ENCODE data around the gene SOX6.
"Not testable (repeated sequence)": the region's sequence is repeated elsewhere in the genome, so short reads cannot be mapped to it uniquely, and the experiment has no call there.

The SOX6 gene

GRCh38 chr11:16385099-16385498 is 28.8 kb upstream of the SOX6 start:
- Histone ChIP-seq H3K9ac (ENCODE audit: low read length) (no peak overlapping the region), H3K4me1 (ENCODE audit: control insufficient read depth, insufficient read depth, low read length) (no peaks in the 10 kb centered on the region), H3K9me3 (ENCODE audit: control insufficient read depth, insufficient read depth, low read depth, low read length) (no peaks in the 10 kb centered on the region), H3K36me3 (ENCODE audit: control insufficient read depth, insufficient read depth, low read length) (no peaks in the 10 kb centered on the region), H3K27me3 (ENCODE audit: control insufficient read depth, insufficient read depth, low read length) (peaks cover 18% of the 10 kb centered on the region), H3K4me3 (ENCODE audit: low read depth, low read length) (no peak overlapping the region), H3K27ac (ENCODE audit: low read depth, low read length) (no peak overlapping the region)

- Histone ChIP-seq H3K27me3 (ENCODE audit: control insufficient read depth, insufficient read depth, low read length) (peaks cover 18% of the 10 kb centered on the region), H3K27ac (ENCODE audit: low read depth, low read length) (no peak overlapping the region), H3K4me1 (ENCODE audit: control insufficient read depth, insufficient read depth, low read length) (no peaks in the 10 kb centered on the region), H3K4me3 (ENCODE audit: low read depth, low read length) (no peak overlapping the region), H3K36me3 (ENCODE audit: control insufficient read depth, insufficient read depth, low read length) (no peaks in the 10 kb centered on the region), H3K9ac (ENCODE audit: low read length) (no peak overlapping the region), H3K9me3 (ENCODE audit: control insufficient read depth, insufficient read depth, low read depth, low read length) (no peaks in the 10 kb centered on the region)
Observed at GRCh38 chr11:16382638-16383380, 26.5 kb upstream of the SOX6 start.

GRCh38 chr11:16382186-16382585 is 25.8 kb upstream of the SOX6 start:
- Histone ChIP-seq H3K4me1 (ENCODE audit: control insufficient read depth, insufficient read depth, low read length) (no peaks in the 10 kb centered on the region), H3K27ac (ENCODE audit: low read depth, low read length) (no peak overlapping the region), H3K4me3 (ENCODE audit: low read depth, low read length) (no peak overlapping the region), H3K27me3 (ENCODE audit: control insufficient read depth, insufficient read depth, low read length) (peaks cover 18% of the 10 kb centered on the region), H3K9ac (ENCODE audit: low read length) (no peak overlapping the region), H3K36me3 (ENCODE audit: control insufficient read depth, insufficient read depth, low read length) (no peaks in the 10 kb centered on the region), H3K9me3 (ENCODE audit: control insufficient read depth, insufficient read depth, low read depth, low read length) (no peaks in the 10 kb centered on the region)

- Histone ChIP-seq H3K4me1 (ENCODE audit: control insufficient read depth, insufficient read depth, low read length) (no peaks in the 10 kb centered on the region), H3K27me3 (ENCODE audit: control insufficient read depth, insufficient read depth, low read length) (peaks cover 18% of the 10 kb centered on the region), H3K36me3 (ENCODE audit: control insufficient read depth, insufficient read depth, low read length) (no peaks in the 10 kb centered on the region), H3K9ac (ENCODE audit: low read length) (no peak overlapping the region), H3K9me3 (ENCODE audit: control insufficient read depth, insufficient read depth, low read depth, low read length) (no peaks in the 10 kb centered on the region), H3K27ac (ENCODE audit: low read depth, low read length) (no peak overlapping the region), H3K4me3 (ENCODE audit: low read depth, low read length) (no peak overlapping the region)
Observed at GRCh38 chr11:16380941-16381568, 24.7 kb upstream of the SOX6 start.

- no peak overlapping the region for H3K4me3 ChIP-seq (ENCODE audit: low read depth, low read length)
- no peak overlapping the region for H3K9ac ChIP-seq (ENCODE audit: low read length)
- no peak overlapping the region for H3K27ac ChIP-seq (ENCODE audit: low read depth, low read length)
Observed at GRCh38 chr11:16378906-16379305, 22.6 kb upstream of the SOX6 start.

GRCh38 chr11:16377746-16378145 is 21.4 kb upstream of the SOX6 start:
- no peaks in the 10 kb centered on the region for H3K36me3 ChIP-seq (ENCODE audit: control insufficient read depth, insufficient read depth, low read length)
- no peak overlapping the region for H3K27ac ChIP-seq (ENCODE audit: low read depth, low read length)
- H3K4me3 ChIP-seq (ENCODE audit: low read depth, low read length) = no peak overlapping the region
- H3K9ac ChIP-seq (ENCODE audit: low read length) = no peak overlapping the region
- H3K27me3 ChIP-seq (ENCODE audit: control insufficient read depth, insufficient read depth, low read length) = peaks cover 21% of the 10 kb centered on the region
- no peaks in the 10 kb centered on the region for H3K4me1 ChIP-seq (ENCODE audit: control insufficient read depth, insufficient read depth, low read length)
- H3K9me3 ChIP-seq (ENCODE audit: control insufficient read depth, insufficient read depth, low read depth, low read length) = no peaks in the 10 kb centered on the region

More at GRCh38 chr11:16378906-16379305, 22.6 kb upstream of the SOX6 start:
- no peaks in the 10 kb centered on the region for H3K36me3 ChIP-seq (ENCODE audit: control insufficient read depth, insufficient read depth, low read length)
- peaks cover 20% of the 10 kb centered on the region for H3K27me3 ChIP-seq (ENCODE audit: control insufficient read depth, insufficient read depth, low read length)
- H3K4me1 ChIP-seq (ENCODE audit: control insufficient read depth, insufficient read depth, low read length) = no peaks in the 10 kb centered on the region
- H3K9me3 ChIP-seq (ENCODE audit: control insufficient read depth, insufficient read depth, low read depth, low read length) = no peaks in the 10 kb centered on the region

GRCh38 chr11:16375664-16376063 is 19.3 kb upstream of the SOX6 start:
- not testable (repeated sequence) for H3K4me1 ChIP-seq (ENCODE audit: control insufficient read depth, insufficient read depth, low read length); H3K4me3 ChIP-seq (ENCODE audit: low read depth, low read length); H3K9me3 ChIP-seq (ENCODE audit: control insufficient read depth, insufficient read depth, low read depth, low read length); H3K36me3 ChIP-seq (ENCODE audit: control insufficient read depth, insufficient read depth, low read length); H3K27me3 ChIP-seq (ENCODE audit: control insufficient read depth, insufficient read depth, low read length); H3K9ac ChIP-seq (ENCODE audit: low read length); H3K27ac ChIP-seq (ENCODE audit: low read depth, low read length)

GRCh38 chr11:16373768-16374167 is 17.4 kb upstream of the SOX6 start:
- H3K27ac ChIP-seq (ENCODE audit: low read depth, low read length) = no peak overlapping the region
- no peaks in the 10 kb centered on the region for H3K9me3 ChIP-seq (ENCODE audit: control insufficient read depth, insufficient read depth, low read depth, low read length)
- no peaks in the 10 kb centered on the region for H3K4me1 ChIP-seq (ENCODE audit: control insufficient read depth, insufficient read depth, low read length)

GRCh38 chr11:16372355-16372754 is 16.0 kb upstream of the SOX6 start:
- Histone ChIP-seq H3K27ac (ENCODE audit: low read depth, low read length) (no peak overlapping the region), H3K36me3 (ENCODE audit: control insufficient read depth, insufficient read depth, low read length) (no peaks in the 10 kb centered on the region), H3K4me3 (ENCODE audit: low read depth, low read length) (no peak overlapping the region), H3K9ac (ENCODE audit: low read length) (no peak overlapping the region), H3K4me1 (ENCODE audit: control insufficient read depth, insufficient read depth, low read length) (no peaks in the 10 kb centered on the region), H3K27me3 (ENCODE audit: control insufficient read depth, insufficient read depth, low read length) (peaks cover 12% of the 10 kb centered on the region), H3K9me3 (ENCODE audit: control insufficient read depth, insufficient read depth, low read depth, low read length) (no peaks in the 10 kb centered on the region)

More at GRCh38 chr11:16373768-16374167, 17.4 kb upstream of the SOX6 start:
- H3K9ac ChIP-seq (ENCODE audit: low read length) = no peak overlapping the region
- peaks cover 12% of the 10 kb centered on the region for H3K27me3 ChIP-seq (ENCODE audit: control insufficient read depth, insufficient read depth, low read length)
- H3K36me3 ChIP-seq (ENCODE audit: control insufficient read depth, insufficient read depth, low read length) = no peaks in the 10 kb centered on the region
- no peak overlapping the region for H3K4me3 ChIP-seq (ENCODE audit: low read depth, low read length)

GRCh38 chr11:16367252-16367651 is 10.9 kb upstream of the SOX6 start:
- Histone ChIP-seq H3K9me3 (ENCODE audit: control insufficient read depth, insufficient read depth, low read depth, low read length) (no peaks in the 10 kb centered on the region), H3K9ac (ENCODE audit: low read length) (no peak overlapping the region), H3K27me3 (ENCODE audit: control insufficient read depth, insufficient read depth, low read length) (peaks cover 4% of the 10 kb centered on the region; the same call in 1 of the 2 replicates), H3K4me1 (ENCODE audit: control insufficient read depth, insufficient read depth, low read length) (no peaks in the 10 kb centered on the region), H3K4me3 (ENCODE audit: low read depth, low read length) (no peak overlapping the region), H3K27ac (ENCODE audit: low read depth, low read length) (no peak overlapping the region), H3K36me3 (ENCODE audit: control insufficient read depth, insufficient read depth, low read length) (no peaks in the 10 kb centered on the region)

- Histone ChIP-seq H3K9ac (ENCODE audit: low read length) (no peak overlapping the region), H3K27me3 (ENCODE audit: control insufficient read depth, insufficient read depth, low read length) (peaks cover 4% of the 10 kb centered on the region; the same call in 1 of the 2 replicates), H3K4me3 (ENCODE audit: low read depth, low read length) (no peak overlapping the region), H3K27ac (ENCODE audit: low read depth, low read length) (no peak overlapping the region), H3K4me1 (ENCODE audit: control insufficient read depth, insufficient read depth, low read length) (no peaks in the 10 kb centered on the region), H3K36me3 (ENCODE audit: control insufficient read depth, insufficient read depth, low read length) (no peaks in the 10 kb centered on the region), H3K9me3 (ENCODE audit: control insufficient read depth, insufficient read depth, low read depth, low read length) (no peaks in the 10 kb centered on the region)
Observed at GRCh38 chr11:16365581-16366228, 9.4 kb upstream of the SOX6 start.

All from HUES6 (cell line).